ENCODE data around the gene SPINK8.
"Not testable (repeated sequence)": the region's sequence is repeated elsewhere in the genome, so short reads cannot be mapped to it uniquely, and the experiment has no call there.

The SPINK8 gene

DNA sequence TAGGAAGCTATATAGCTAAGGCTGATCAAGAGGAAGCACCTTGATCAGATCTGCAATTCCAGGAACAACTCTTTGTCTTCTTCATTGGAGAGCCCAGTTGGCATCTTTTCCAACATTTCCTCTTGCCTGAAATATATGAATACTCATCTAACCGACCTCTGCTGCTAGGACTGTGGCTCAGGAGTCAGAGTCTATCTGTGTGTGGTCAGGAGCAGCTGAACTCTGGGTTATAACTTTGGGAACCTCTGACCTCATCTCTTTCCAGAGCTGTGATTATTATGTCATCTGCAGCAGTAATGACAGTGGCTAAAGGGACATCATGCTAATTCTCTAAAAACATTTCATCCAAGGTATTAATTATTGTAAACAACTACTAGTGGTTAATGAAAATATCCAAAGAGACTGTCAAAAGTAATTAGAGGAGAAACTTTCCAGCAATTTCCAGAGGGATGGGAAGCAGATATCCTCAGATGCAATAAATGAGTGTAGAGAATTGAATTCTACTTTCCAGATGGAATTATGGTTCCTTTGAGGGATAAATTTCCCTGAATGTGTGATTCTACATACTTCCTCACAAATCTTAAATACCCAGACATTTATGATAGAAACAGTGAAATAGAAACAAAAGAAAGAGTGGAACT, 11.5 kb upstream of the SPINK8 start:
- TF ChIP-seq, protein P1, sequence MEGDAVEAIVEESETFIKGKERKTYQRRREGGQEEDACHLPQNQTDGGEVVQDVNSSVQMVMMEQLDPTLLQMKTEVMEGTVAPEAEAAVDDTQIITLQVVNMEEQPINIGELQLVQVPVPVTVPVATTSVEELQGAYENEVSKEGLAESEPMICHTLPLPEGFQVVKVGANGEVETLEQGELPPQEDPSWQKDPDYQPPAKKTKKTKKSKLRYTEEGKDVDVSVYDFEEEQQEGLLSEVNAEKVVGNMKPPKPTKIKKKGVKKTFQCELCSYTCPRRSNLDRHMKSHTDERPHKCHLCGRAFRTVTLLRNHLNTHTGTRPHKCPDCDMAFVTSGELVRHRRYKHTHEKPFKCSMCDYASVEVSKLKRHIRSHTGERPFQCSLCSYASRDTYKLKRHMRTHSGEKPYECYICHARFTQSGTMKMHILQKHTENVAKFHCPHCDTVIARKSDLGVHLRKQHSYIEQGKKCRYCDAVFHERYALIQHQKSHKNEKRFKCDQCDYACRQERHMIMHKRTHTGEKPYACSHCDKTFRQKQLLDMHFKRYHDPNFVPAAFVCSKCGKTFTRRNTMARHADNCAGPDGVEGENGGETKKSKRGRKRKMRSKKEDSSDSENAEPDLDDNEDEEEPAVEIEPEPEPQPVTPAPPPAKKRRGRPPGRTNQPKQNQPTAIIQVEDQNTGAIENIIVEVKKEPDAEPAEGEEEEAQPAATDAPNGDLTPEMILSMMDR (conservative IDR thresholded peaks at IDR 0.05; ENCODE audit: low read depth, low read length), result no peak
- DNase-seq (ENCODE audit: low read depth), result no peak
- no peak overlapping the region for H3K4me3 ChIP-seq (ENCODE audit: low read depth, low read length)

DNA sequence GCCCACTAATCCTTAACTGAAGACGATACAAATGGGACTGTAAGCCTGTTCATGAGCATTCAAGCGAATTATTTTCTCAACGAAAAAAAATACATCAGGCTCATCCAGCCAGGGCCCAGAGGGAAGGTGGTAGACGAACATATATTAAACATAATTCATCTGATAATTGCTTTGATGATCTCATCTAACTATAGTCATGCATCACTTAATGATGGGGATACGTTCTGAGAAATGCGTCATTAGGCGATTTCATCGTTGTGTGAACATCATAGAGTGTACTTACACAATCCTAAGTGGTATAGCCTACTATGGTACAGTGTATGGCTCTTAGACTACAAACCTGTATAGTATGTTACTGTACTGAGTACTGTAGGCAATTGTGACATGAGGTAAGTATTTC, 10.0 kb upstream of the SPINK8 start:
- no peak for DNase-seq (ENCODE audit: low read depth)
- TF ChIP-seq, protein P1 (conservative IDR thresholded peaks at IDR 0.05; ENCODE audit: low read depth, low read length), result no peak

DNA sequence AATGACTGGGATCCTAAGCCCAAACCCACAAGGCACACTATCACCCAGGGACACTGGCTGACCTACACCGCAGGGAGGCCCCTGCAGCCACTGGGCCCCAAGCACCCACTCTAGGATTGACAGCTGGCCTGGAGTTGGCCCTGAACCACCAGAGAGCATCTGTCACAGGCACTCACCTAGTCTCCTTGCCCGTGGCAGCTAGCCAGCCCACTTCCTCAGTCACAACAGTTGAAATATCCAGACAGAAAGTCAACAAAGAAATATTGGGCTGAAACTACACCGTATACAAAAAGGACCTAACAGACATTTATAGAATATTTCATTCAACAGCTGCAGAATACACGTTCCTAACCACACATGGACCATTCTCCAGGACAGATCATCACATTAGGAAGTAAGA, 5.2 kb upstream of the SPINK8 start:
- TF ChIP-seq, protein P1 (conservative IDR thresholded peaks at IDR 0.05; ENCODE audit: low read depth, low read length), result no peak
- H3K4me3 ChIP-seq (ENCODE audit: low read depth, low read length), result no peak overlapping the region
- DNase-seq (ENCODE audit: low read depth), result peak; percentile 2

More for the DNA sequence above, 10.0 kb upstream of the SPINK8 start:
- no peak overlapping the region for H3K4me3 ChIP-seq (ENCODE audit: low read depth, low read length)

DNA sequence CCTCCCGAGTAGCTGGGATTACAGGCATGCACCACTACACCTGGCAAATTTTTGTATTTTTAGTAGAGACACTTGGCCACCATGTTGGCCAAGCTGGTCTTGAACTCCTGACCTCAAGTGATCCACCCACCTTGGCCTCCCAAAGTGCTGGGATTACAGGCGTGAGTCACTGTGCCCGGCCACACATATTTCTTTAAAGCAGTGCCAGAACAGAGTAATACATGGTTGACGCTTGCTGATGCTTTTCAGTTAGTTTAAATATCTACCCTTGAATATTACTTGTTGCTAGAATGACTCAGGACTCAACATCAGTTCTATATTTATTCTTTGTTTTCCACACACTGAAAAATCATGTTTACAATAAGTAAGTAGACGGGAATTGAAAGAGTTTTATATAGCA, 4.1 kb upstream of the SPINK8 start:
- H3K4me3 ChIP-seq (ENCODE audit: low read depth, low read length); DNase-seq (ENCODE audit: low read depth): not testable (repeated sequence)

DNA sequence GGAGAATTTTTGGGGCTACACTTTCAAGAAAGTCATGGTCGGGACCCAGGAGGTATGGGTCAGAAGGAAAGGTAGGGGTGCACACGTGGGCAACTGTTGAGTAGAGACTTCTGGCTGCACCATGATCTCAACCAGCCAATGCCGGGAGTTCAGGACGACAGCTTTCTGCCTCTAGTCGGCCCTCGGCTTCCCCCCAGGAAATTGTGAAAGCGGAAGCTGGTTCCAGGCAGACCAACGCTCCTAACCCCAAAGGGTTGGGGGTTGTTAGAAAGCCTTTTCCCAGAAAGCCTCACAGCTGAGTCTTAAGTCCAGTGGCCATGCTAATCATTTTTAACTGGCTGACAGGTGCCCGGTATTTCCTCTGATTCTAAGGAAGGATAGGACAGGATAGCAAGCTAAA, 1.8 kb upstream of the SPINK8 start:
- not testable (repeated sequence) for H3K4me3 ChIP-seq (ENCODE audit: low read depth, low read length); DNase-seq (ENCODE audit: low read depth)

DNA sequence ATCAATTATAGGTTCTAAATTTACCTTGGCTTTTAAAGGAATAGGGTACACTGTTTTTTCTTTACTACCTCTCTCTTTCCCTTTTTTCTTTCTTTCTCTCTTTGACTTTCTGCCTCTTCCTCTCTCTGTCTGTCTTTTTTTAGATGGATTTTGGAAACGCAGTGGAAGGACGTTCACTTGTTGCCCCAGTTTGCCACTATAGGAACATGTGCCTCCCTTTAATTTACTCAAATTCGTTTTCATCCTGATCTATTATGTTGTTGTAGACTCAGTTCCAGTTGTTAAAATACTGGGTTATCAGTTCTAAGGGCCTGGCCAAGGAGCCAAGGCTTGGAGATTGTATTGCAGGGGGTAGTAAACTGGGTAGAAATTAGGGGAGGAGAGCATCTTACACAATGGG, 1.1 kb upstream of the SPINK8 start:
- H3K4me3 ChIP-seq (ENCODE audit: low read depth, low read length), result no peak overlapping the region
- TF ChIP-seq, protein P1 (conservative IDR thresholded peaks at IDR 0.05; ENCODE audit: low read depth, low read length), result no peak
- DNase-seq (ENCODE audit: low read depth), result no peak

DNA sequence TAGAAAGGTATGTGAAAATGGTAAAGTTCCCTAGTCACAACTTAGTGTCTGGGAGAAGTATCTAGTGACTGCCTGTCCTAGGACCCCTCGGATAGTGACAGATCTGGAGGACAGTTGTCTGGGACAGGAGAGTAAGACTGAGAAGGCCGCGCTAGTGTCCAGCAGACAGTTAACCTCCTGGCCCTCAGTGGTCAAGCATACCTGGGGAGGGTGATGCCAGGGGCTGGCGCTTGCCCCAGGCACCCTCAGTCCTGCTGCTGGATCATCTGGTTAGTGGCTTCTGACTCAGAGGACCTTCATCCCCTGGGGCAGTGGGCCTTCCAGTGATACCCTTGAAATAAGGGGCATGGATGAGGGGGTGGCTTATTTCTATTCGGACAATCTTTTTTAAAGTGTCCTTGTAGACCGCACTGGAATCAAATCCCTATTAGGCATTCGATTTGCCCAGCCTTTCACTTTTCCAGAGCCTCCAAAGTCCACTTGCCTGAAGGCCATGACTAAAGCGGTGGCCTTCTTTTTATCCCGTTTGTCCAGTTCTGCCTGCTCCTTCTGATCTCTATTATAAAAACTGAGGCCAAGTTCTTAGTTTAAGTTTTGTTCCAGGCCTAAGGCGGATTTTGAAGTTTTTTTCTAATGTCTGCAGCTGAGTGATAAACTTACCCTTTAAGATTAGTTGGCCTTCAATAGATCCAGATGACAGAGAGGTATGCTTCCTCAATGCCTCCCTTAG, 1.6 kb downstream of the SPINK8 start:
- not testable (repeated sequence) for H3K4me3 ChIP-seq (ENCODE audit: low read depth, low read length)

DNA sequence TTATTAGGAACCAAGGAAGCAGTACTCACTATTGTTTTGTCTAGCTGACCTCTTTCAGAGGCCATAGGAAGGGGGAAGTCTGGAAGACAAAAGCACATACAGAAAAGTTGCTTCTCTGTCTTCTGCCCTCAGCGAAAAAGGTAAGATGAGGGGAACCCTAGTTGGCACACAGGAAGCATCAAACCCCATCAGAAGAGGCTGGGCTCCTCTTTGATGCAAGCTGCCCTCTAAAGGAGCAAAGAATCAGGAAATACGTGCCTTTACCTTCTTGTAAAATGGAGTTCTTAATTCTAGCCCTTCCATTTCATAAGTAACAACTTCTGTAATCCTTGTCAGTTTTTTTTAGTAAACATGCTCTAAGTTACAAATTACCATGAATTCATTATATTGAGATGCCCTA, 12.5 kb downstream of the SPINK8 start:
- no peak for DNase-seq (ENCODE audit: low read depth)
- TF ChIP-seq, protein P1 (conservative IDR thresholded peaks at IDR 0.05; ENCODE audit: low read depth, low read length), result no peak
- H3K4me3 ChIP-seq (ENCODE audit: low read depth, low read length), result no peak overlapping the region

More for the DNA sequence above, 1.6 kb downstream of the SPINK8 start:
- DNase-seq (ENCODE audit: low read depth), result not testable (repeated sequence)

All from choroid plexus epithelial cell (primary cell).